GM18868 (cell line): ENCODE measurements around the gene OR13C3.
"Not testable (repeated sequence)": the region's sequence is repeated elsewhere in the genome, so short reads cannot be mapped to it uniquely, and the experiment has no call there.

Source experiments
- ATAC-seq: cut with Tn5 transposase; IDR thresholded peaks from one replicate; pipeline ENCODE4 v1.9.1; 2021; ENCODE audit warnings: mild to moderate bottlenecking, moderate library complexity; ENCODE audit not compliant: unreplicated experiment

The OR13C3 gene

GRCh38 chr9:104536756-104537155 lies at the start of gene OR13C3:
OR13C3 (minus strand) TSS chr9:104536856; CDS start chr9:104536723, 133 bp downstream.
- no peak for ATAC-seq

- no peak for ATAC-seq
Observed at GRCh38 chr9:104580562-104580961, 43.9 kb upstream of the OR13C3 start.

- ATAC-seq = no peak
Observed at GRCh38 chr9:104577263-104577662, 40.6 kb upstream of the OR13C3 start.

GRCh38 chr9:104575456-104575855 lies 38.8 kb upstream of the OR13C3 start:
- no peak for ATAC-seq

- no peak for ATAC-seq
Observed at GRCh38 chr9:104572612-104573011, 36.0 kb upstream of the OR13C3 start.

GRCh38 chr9:104568868-104569267 lies 32.2 kb upstream of the OR13C3 start, which contains the start of gene OR13C8:
OR13C8 (plus strand) TSS chr9:104569168; CDS start chr9:104569168, 0 bp downstream.
- no peak for ATAC-seq

GRCh38 chr9:104564358-104564757 lies 27.7 kb upstream of the OR13C3 start:
- no peak for ATAC-seq

GRCh38 chr9:104556830-104557634 lies 20.4 kb upstream of the OR13C3 start:
- no peak for ATAC-seq

- no peak for ATAC-seq
Observed at GRCh38 chr9:104555521-104555920, 18.9 kb upstream of the OR13C3 start.

- ATAC-seq = no peak
Observed at GRCh38 chr9:104553261-104553660, 16.6 kb upstream of the OR13C3 start.

GRCh38 chr9:104544644-104545043 lies 8.0 kb upstream of the OR13C3 start:
- no peak for ATAC-seq

- no peak for ATAC-seq
Observed at GRCh38 chr9:104539275-104539674, 2.6 kb upstream of the OR13C3 start.

- no peak for ATAC-seq
Observed at GRCh38 chr9:104527109-104527508, 9.5 kb downstream of the OR13C3 start, which contains the start of gene OR13C4. OR13C4 (minus strand) TSS chr9:104527209; CDS start chr9:104527209, 0 bp downstream.

- ATAC-seq = not testable (repeated sequence)
Observed at GRCh38 chr9:104520241-104520640, 16.4 kb downstream of the OR13C3 start.

- no peak for ATAC-seq
Observed at GRCh38 chr9:104514901-104515300, 21.8 kb downstream of the OR13C3 start.

- ATAC-seq = no peak
Observed at GRCh38 chr9:104506565-104506964, 30.1 kb downstream of the OR13C3 start.

- ATAC-seq = no peak
Observed at GRCh38 chr9:104503963-104504362, 32.7 kb downstream of the OR13C3 start, which contains the start of gene OR13F1. OR13F1 (plus strand) TSS chr9:104504263; CDS start chr9:104504263, 0 bp downstream.

GRCh38 chr9:104503440-104503839 lies 33.2 kb downstream of the OR13C3 start:
- ATAC-seq = no peak

GRCh38 chr9:104494808-104495207 lies 41.8 kb downstream of the OR13C3 start:
- ATAC-seq = peak; percentile 47
